ENCODE data around the gene ALLC. TPM values are rescaled to one million over a fixed set of nuclear protein-coding genes. Genes with fewer than 3 reads are reported as not detected.

The ALLC gene
- polyA plus RNA-seq, 1 of the 3 experiments (the other 2 are of a cell fraction): not detected

DNA sequence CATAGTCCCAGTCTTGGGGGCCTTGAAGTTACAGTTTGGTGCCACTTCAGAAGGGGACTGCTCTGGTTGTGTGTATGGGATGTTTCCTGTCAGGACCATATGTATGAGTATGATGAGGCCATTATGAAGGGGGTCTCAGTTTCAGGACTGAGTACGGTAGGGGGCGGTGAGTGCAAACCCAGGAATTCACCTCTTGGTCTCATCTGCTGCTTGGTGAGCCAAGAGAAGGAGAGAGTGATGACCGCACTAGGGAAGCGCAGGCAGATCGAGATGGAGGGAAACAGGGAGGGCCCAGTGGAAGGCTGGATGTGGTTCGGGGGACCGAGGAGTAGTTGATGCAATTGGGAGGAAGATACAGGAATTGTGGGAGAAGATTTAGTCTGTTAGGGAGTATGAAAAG is 73.8 kb downstream of the ALLC start:
- H3K36me3 ChIP-seq (replicated peaks in 1 of 2; ENCODE audit: control insufficient read depth in 1 of 2, insufficient read depth in 2 of 2, low read length in 1 of 2): no peaks in the 10 kb centered on the region
- no peaks in the 10 kb centered on the region for H4K20me1 ChIP-seq (ENCODE audit: insufficient read depth)
- ChIA-PET POLR2A (no interaction called here), CTCF (interaction anchor here (4.6 to 6.2 kb wide), 3 partner anchors 18 to 75 kb away, joined by 70 to 218 read pairs (median 106); no protein-coding TSS in a partner anchor)
- DNase-seq: no peak
- no peak overlapping the region for H2AFZ ChIP-seq (ENCODE audit: low read depth)
- peaks cover 0 to 6% of the 10 kb centered on the region in 2 experiments; a peak in 1 of 4 replicates for H3K4me1 ChIP-seq (ENCODE audit: control insufficient read depth in 1 of 2, insufficient read depth in 2 of 2, low read depth in 1 of 2, low read length in 1 of 2)
- TF ChIP-seq FOXJ3 (CRISPR knock-in tag; IDR thresholded peaks at IDR 0.05) (no peak), TEAD4 (IDR thresholded peaks at IDR 0.05; ENCODE audit: borderline replicate concordance, insufficient read depth) (no peak), GATA2 (CRISPR knock-in tag; IDR thresholded peaks at IDR 0.05) (no peak), JUND (IDR thresholded peaks at IDR 0.05) (no peak), ELF1 (IDR thresholded peaks at IDR 0.05) (no peak), YY1 (IDR thresholded peaks at IDR 0.05; ENCODE audit: low read depth) (no peak), CHD2 (IDR thresholded peaks at IDR 0.05; ENCODE audit: low read length, partially characterized antibody) (no peak)
- TF ChIP-seq, protein P1, sequence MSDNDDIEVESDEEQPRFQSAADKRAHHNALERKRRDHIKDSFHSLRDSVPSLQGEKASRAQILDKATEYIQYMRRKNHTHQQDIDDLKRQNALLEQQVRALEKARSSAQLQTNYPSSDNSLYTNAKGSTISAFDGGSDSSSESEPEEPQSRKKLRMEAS (IDR thresholded peaks at IDR 0.05; ENCODE audit: low read depth): no peak
- H3K9me3 ChIP-seq: no peaks in the 10 kb centered on the region
- 51% methylated on average over 7 of the region's 7 CpGs for WGBS (ENCODE audit: low lambda C conversion rate)
- H3K9ac ChIP-seq: no peak overlapping the region
- no peaks in the 10 kb centered on the region for H3K9me2 ChIP-seq
- H3K27me3 ChIP-seq (ENCODE audit: insufficient read depth): no peaks in the 10 kb centered on the region
- no peaks in the 10 kb centered on the region for H3K79me2 ChIP-seq (ENCODE audit: insufficient read depth)
- no peak overlapping the region for H3K4me3 ChIP-seq (ENCODE audit: low read depth in 2 of 2, low read length in 1 of 2)
- H3F3A ChIP-seq (replicated peaks; ENCODE audit: insufficient read depth): no peaks in the 10 kb centered on the region
- no peak overlapping the region for H3K4me2 ChIP-seq
- H3K27ac ChIP-seq (ENCODE audit: low read depth in 2 of 2, low read length in 1 of 2): no peak overlapping the region

DNA sequence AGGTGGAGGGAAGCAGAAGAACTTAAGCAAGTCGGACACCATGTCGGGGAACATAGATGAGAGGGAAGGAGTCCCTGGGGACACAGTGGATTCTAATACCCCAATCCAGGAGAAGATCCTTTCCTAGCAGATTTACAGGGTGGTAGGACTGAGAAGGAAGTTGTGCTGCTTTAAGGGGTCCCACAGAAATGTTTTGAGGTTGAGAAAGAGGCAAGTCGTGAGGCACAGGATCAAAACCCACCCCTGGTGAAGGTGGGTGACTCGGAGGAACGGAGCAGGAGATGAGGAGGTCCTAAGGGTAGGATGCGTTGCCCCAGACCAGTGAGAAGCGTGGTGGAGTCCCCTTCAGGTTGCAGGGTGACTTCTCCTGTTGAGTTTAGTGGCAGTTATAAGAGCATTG is 78.1 kb downstream of the ALLC start:
- 35% methylated on average over 7 of the region's 7 CpGs for WGBS (ENCODE audit: low lambda C conversion rate)

More for the DNA sequence above, 78.1 kb downstream of the ALLC start:
- no peaks in the 10 kb centered on the region for H3K9me2 ChIP-seq
- H3K27ac ChIP-seq (ENCODE audit: low read depth in 2 of 2, low read length in 1 of 2): no peak overlapping the region
- DNase-seq: no peak
- TF ChIP-seq, protein P1 (IDR thresholded peaks at IDR 0.05; ENCODE audit: low read depth): no peak
- no peak for TF ChIP-seq TCF12 (IDR thresholded peaks at IDR 0.05)
- TF ChIP-seq RCOR1 (IDR thresholded peaks at IDR 0.05; ENCODE audit: low read length): no peak
- TF ChIP-seq FOSL2 (IDR thresholded peaks at IDR 0.05; ENCODE audit: borderline replicate concordance, low read depth): no peak
- no peak for TF ChIP-seq RXRA (IDR thresholded peaks at IDR 0.05; ENCODE audit: borderline replicate concordance, low read depth)
- TF ChIP-seq, protein P2, sequence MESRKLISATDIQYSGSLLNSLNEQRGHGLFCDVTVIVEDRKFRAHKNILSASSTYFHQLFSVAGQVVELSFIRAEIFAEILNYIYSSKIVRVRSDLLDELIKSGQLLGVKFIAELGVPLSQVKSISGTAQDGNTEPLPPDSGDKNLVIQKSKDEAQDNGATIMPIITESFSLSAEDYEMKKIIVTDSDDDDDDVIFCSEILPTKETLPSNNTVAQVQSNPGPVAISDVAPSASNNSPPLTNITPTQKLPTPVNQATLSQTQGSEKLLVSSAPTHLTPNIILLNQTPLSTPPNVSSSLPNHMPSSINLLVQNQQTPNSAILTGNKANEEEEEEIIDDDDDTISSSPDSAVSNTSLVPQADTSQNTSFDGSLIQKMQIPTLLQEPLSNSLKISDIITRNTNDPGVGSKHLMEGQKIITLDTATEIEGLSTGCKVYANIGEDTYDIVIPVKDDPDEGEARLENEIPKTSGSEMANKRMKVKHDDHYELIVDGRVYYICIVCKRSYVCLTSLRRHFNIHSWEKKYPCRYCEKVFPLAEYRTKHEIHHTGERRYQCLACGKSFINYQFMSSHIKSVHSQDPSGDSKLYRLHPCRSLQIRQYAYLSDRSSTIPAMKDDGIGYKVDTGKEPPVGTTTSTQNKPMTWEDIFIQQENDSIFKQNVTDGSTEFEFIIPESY (IDR thresholded peaks at IDR 0.05; ENCODE audit: borderline replicate concordance, low read depth): no peak
- no peak for TF ChIP-seq CHD2 (IDR thresholded peaks at IDR 0.05; ENCODE audit: low read length, partially characterized antibody)
- TF ChIP-seq JUND (IDR thresholded peaks at IDR 0.05): no peak
- no peak for TF ChIP-seq FOXM1 (IDR thresholded peaks at IDR 0.05; ENCODE audit: low read depth)
- H3K4me3 ChIP-seq (ENCODE audit: low read depth in 2 of 2, low read length in 1 of 2): no peak overlapping the region
- no peak overlapping the region for H2AFZ ChIP-seq (ENCODE audit: low read depth)
- no peaks in the 10 kb centered on the region for H3K4me1 ChIP-seq (ENCODE audit: control insufficient read depth in 1 of 2, insufficient read depth in 2 of 2, low read depth in 1 of 2, low read length in 1 of 2)
- ChIA-PET CTCF (interaction anchor here (6.6 kb wide), 1 partner anchor 7 kb away, joined by 45 read pairs; no protein-coding TSS in a partner anchor), POLR2A (no interaction called here)
- H4K20me1 ChIP-seq (ENCODE audit: insufficient read depth): no peaks in the 10 kb centered on the region
- no peaks in the 10 kb centered on the region for H3K36me3 ChIP-seq (replicated peaks in 1 of 2; ENCODE audit: control insufficient read depth in 1 of 2, insufficient read depth in 2 of 2, low read length in 1 of 2)
- H3K4me2 ChIP-seq: no peak overlapping the region
- H3F3A ChIP-seq (replicated peaks; ENCODE audit: insufficient read depth): no peaks in the 10 kb centered on the region
- H3K9me3 ChIP-seq: no peaks in the 10 kb centered on the region
- no peaks in the 10 kb centered on the region for H3K27me3 ChIP-seq (ENCODE audit: insufficient read depth)
- H3K9ac ChIP-seq: no peak overlapping the region
- H3K79me2 ChIP-seq (ENCODE audit: insufficient read depth): no peaks in the 10 kb centered on the region
